HG02870 (cell line): ENCODE measurements around the gene KLHL29.
"Not testable (repeated sequence)": the region's sequence is repeated elsewhere in the genome, so short reads cannot be mapped to it uniquely, and the experiment has no call there.

Experiments
- ATAC-seq: cut with Tn5 transposase; IDR thresholded peaks from one replicate; pipeline ENCODE4 v1.9.1; 2021; ENCODE audit warnings: mild to moderate bottlenecking, moderate library complexity; ENCODE audit not compliant: unreplicated experiment

The KLHL29 gene

DNA sequence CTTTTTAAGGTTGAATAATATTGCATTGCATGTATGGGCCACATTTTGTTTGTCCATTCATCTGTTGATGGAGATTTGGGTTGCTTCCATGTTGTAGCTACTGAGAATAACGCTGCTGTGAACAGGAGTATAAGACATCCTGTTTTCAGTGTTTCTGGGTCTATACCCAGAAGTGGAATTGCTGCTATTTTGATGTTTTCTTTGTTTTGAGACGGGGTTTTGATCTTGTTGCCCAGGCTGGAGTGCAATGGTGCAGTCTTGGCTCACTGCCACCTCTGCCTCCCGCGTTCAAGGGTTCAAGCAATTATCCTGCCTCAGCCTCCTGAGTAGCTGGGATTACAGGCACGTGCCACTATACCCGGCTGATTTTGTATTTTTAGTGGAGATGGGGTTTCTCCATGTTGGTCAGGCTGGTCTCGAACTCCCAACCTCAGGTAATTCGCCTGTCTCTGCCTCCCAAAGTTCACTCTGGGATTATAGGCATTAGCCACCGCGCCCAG is 6.3 kb downstream of the KLHL29 start:
- not testable (repeated sequence) for ATAC-seq

DNA sequence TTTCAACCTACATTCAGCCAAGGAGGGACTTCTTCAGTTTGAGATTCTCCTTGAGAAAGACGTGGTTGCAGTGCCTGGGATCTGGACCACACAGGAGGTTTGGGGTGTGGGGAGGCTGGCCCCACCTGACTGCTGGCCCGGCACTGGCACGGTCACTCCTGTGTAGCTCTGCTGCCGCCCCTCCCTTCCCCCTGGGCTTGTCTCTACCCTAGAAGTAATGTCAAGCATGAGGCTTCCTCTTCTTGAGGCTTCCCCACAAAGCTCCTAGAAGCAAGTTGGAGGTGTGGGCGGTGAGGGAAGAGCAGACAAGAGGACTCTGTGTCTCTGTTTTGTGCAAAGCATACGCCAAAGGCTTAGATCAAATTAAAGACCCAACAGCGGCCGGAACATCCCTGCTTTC is 8.7 kb downstream of the KLHL29 start:
- ATAC-seq: no peak

DNA sequence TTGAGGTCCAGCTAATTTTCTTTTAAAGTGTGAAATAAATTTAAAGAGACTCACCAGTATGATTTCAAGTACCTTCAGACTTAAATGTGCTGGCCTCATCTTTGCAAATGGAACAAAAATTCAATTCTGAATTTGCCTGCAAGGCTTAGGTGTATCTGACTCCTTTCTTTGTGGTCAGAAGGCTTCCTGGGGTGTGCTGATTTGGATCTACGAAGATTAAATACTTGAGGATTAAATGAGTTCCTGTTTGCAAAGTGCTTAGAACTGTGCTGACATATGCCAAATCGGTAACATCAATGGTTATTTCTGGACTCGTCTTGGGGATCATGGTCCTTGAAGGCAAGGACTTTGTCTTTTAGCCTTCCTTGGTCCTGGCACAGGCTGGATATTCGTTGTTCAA is 9.7 kb downstream of the KLHL29 start:
- no peak for ATAC-seq

DNA sequence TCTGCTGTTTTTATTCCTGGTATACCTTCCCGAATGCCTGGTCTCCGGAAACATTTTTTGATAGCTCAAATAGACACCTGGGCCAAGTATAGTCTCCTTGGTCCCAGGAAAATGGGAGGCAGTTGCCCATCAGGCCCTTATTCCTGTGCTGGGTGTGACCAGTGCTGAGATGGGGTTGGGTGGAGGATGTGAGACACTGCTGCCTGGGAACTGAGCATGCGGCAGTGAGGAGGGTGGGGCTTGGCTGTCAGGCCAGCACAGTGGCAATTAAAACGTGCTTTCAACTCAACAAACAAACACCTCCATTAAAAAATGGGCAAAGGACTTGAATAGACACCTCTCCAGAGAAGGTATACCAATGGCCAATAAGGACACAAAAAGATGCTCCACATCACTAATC is 12.5 kb downstream of the KLHL29 start:
- ATAC-seq: no peak

DNA sequence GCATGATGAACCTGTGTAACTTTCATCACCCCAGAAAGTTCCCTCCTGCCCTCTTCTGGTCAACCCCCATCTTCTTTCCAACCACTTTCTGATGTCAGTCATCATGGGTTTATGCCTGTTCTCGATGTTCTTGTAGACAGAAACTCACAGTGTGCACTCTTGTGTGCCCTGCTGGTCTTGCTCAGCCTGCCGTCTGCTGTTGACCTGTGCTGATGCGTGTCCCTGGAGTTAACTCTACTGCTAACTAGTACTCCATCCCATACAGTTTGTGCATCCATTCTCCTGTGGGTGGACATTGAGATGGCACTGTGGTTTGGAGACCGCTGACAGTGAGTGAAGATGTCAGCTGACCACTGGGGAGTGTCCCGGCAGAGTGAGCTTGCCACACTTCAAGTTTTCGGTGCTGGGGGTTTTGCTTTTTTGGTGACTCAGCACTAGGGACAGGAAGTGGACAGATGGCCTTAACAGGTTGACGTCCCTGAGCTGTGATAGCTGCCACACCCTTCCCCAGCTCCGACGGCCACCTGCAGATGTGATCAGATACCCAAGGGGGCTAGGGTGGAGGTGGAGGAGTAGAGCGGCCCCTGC is 14.8 kb downstream of the KLHL29 start:
- peak; percentile 82 for ATAC-seq

DNA sequence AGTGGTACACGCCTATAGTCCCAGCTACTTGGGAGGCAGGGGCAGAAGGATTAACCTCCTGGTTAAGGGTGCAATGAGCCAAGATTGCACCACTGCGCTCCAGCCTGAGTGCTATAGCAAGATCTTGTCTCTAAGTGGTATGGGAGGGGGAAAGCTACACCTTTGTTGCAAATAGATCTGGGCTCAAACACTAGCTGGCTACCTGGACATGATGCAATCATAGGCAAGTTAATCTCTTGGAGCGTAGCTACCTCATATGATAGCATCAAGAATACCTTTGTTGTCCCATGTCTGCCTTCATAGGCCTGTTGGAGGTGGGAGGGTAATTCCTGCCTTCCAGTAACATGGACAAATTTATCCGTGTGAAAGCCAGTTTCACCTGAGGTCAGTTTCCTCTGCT is 15.7 kb downstream of the KLHL29 start:
- no peak for ATAC-seq

DNA sequence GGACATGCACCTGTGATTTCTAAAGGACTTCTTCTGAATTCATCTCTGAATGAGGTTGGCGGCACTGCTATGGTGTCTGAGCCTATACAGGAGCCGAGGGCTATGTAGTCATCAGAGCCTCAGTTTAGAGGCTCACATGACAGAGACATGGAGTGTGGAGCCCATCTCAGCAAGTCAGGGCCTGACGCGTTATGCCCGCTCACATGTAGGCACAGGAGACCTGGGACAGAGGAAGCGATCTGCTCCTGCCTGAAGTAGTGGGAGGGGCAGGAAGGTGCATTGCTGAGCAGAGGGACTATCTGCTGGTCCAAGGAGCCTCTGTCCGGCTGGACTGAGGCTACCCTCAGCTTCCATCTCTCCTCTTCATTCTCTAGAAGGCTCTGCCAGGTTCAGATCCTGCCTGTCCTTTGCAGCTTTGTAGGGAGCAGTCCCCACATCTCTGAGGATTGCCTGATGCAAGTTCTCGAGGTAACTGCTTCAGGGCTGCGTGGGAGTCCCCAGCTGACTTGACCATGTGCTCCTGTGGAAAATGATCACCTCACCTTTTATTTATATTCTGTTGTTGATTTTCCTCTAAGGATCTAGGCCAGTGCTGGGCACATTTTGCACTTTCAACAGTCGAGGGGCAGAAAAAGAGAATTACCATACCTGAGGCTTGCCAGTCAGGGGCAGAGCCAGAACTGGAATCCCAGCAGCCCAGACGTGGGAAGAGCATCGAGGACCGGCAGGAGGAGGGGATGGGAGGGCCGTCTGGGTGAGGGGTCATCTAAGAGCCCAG is 16.6 kb downstream of the KLHL29 start:
- ATAC-seq: no peak

DNA sequence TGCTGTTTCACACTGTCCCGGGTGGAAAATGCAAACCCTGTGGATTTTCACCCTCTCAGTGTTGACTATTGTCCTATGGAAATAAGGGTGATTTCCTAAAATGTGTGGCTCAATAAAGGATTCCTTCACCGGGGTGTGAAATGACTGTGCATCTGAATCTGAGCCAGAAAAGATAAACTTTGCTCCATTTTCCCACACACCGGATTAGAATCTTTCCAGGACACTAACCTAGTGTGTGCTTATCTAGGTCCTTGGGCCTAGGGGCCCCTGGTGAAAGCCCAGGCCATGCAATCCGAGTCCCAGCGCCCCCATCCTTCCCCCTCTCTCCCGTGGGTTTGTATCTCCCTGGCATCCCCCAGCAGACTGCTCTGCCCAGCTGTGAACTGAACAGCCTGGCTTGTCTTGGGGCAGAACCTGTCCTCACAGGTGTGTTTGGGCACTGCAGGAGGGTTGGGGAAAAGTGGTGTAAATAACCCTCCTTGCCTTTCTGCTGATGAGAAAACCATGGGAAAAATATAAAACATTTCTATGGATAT is 17.3 kb downstream of the KLHL29 start:
- ATAC-seq: no peak

DNA sequence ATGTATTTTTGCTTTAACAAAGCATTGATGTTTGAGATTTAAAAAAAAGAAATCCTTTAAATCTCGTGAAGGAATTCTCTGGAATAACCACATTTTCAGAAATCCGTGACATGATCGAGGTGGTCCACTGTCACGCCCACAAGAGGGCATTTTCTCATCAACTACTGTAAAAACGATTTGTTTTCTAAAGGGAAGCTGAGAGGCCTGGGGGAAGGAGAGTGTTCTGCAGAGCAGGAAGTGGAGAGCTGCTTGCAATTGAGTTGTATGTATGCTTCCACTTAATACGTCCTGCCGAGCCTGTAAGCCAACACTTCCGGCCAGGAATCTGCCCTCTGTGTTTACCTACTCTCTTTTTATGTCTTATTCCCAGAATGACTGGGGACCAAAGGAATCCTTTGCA is 19.4 kb downstream of the KLHL29 start:
- peak; percentile 41 for ATAC-seq

DNA sequence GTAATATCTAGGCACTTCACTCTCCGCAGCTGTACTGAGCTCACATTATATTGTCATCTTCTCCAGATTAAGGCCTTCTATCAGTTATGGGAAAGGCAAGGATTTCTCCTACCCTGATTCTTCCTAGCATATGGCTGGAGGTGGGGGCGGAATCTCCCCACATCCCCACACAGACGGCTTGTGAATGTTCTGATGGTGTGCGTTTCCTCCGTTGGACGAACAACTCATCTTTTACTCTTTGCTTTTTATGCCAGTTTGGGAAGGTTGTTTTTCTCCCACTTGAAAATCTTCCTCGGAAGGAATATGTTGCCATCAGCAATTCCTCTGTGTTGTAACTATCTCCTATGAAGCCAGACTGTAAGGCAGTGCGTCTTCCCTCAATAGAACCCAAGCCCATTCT is 24.3 kb downstream of the KLHL29 start:
- no peak for ATAC-seq

DNA sequence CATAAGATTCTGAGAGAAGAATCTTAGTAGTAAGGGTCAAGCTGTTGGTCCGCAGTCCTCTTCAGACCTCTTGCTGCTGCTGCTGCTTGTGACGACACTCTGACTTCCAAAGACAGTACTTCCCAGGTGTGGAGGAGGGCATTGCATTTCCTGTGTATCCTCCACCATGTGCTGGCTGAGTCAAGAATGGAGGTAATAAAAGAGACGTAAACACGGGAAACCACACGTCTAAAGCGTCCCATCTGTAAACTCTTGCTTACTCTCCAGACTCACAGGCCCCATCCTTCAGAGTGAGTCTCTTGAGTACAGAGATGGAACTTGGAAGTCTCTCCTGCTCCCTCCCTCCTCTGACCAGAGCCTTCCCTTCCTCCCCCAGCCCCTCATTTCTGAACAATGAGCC is 25.6 kb downstream of the KLHL29 start:
- ATAC-seq: no peak

DNA sequence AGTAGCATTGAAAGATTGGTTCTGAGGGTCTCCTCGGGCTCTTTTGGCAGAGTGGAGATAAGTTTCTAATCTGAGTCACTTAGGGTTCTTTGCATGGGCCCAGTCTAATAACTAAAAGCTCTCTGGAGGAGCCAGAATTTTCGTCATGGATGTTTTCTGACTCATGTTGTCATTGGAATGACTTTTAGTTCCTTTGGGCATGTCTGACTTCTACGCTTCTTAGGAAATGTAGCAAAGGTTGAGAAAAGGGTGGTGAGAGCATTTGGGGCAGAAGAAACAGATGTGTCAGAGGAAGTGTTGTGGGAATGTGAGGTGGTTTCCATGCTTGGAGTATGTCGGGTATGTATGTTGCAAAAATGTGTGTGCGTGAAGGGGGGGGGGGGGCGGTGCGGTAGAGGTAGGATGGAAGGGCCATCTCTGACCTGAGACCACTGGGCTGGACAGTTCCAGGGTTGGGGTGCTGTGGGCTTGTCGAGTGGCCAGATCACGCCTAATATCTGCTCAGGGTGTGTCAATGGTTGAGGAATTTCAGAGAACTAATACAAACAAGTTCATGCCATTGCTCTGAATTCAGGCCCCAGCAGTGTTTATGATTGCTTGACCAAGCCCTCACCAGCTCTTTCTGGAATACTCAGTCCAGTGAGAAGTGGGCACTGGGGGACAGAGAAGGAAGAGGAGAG is 26.9 kb downstream of the KLHL29 start:
- no peak for ATAC-seq

DNA sequence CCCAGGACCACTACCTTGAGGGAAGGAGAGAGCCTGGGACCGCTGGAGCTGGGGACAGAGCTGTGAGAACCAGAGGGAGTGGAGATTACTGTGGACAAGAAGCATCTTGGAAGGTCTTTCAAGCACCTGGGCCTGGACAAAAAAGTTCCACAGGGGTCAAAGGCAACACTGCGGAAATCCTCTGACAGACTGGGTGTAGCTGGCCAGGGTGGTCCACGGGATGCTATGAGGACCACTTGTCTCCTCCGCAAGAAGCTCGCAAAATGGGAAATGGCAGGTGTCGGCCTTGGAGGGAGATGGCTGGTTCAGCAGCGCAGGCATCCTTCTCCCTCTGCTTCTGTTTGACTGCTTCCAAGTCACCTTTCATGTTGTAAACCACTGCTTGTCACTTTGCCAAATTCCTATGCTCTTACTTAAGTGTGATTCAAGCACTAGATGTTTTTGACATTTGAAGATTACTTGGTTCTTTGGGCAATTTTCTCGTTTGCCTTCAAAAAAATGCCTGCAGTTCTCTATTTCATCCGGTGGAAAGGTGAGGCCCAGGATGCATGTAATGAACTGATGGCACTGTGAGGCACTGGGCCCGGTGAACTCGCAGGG is 27.7 kb downstream of the KLHL29 start:
- no peak for ATAC-seq

DNA sequence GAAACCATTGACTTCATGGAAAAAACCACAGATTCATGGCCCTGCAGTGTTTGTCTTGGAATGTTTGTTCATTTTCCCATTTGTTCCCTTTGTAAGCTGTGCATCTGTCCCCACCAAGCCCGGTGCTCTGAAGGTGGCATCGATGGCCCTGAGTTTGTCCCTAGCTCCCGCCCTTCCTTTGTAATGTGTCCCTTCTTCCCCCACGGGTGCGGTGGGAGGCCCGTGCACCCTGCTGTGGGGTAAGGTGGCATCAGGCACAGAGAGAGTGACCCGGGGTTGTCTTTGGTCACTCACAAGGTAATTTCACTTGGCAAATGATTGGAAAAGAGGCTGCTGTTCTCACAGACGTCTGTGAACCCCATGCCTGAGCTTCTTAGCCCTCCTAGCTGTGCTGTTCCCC is 28.7 kb downstream of the KLHL29 start:
- ATAC-seq: no peak

DNA sequence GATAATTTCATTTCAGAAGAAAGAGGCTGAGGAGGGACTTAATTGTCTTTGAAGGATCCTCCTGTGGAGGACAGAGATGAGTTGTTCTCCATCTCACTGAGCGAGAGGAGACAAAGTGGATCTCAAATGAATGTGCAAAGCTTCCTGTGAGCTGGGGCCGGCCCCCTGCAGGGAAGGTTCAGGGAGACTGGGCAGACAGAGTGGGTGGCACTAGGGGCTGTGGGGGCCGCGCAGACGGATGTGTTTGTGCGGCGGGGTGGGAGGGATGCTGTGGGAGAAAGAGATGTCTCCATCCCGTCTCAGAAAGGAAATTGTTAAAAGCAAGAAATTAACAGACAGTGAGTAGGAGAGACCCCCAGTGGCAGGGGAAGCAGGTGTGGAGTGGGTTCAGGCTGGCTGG is 29.1 kb downstream of the KLHL29 start:
- ATAC-seq: no peak

DNA sequence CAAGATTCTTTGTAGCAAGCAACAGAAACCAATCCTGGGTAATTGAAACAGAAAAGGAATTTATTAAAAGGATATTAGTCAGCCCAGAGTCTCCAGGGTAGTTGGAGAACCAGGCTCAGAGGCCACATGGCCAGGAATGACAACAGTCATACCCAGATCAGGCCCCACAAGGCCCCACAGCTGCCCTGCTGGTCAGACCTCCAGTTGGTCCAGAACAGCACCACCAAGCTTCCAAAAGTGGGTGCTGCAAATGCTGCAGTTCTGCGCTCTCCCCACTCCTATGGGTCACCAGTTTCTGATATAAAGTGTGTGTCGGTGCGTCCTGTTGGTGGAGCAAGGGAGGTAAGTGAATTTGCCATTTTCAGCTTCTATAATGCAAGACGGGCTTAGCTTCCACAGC is 29.9 kb downstream of the KLHL29 start:
- ATAC-seq: no peak

DNA sequence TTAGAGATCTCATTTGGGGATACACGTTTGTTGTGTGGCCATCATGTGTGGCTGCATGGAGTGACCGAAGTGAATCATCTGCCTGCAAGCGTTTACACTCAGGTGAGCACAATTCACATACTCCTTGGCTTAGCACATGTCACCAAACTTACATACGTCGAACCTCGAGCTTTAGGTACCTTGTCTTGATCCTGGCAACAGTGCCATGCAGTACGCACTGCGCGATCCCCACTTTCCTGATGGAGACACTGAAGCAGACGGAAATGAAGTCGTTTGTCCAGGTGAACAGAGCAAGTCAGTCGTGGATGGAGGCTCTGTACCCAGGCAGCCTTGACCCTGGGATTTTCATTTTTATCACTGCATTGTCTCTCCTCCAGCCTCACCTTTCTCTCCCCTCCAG is 32.3 kb downstream of the KLHL29 start:
- no peak for ATAC-seq

DNA sequence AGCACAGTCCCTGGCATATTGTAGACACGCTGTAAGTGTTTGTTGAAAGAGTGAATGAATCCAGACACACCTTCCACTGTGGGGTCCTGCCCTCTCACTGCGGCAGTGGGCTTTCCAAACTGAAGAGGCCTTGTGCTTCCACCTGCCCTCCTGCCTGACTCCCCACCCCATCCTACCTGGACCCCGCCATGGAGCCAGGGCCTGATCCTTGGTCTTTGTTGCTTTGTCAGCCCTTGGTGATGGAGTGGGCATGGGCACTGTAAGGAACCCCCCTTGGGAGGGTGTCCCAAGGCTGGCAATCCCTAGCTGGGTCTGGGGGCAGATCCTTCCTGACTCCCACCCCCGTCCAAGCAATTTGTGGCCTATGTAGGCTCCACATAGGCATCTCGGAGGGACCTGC is 33.1 kb downstream of the KLHL29 start:
- ATAC-seq: no peak

DNA sequence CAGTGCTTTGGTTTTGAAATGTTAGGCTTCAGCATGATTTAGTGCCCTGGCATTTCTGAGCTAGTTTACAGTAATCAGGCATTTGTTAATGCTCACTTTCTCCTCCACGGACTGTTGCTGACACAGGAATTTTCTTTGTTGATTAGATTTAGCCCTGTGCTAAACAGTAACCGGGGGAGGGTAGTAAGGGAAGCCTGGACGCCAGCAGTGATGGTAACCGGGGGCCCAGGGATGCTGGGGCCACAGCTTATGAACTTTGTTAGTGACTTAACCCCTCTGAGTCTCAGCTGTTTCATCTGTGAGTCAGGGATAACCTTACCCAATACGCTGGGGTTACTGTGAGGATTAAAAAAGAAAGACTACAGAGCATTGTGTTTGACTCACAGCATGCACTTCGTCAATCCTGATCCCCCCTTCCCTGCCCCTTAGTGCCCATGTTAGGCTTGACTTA is 33.5 kb downstream of the KLHL29 start:
- no peak for ATAC-seq

DNA sequence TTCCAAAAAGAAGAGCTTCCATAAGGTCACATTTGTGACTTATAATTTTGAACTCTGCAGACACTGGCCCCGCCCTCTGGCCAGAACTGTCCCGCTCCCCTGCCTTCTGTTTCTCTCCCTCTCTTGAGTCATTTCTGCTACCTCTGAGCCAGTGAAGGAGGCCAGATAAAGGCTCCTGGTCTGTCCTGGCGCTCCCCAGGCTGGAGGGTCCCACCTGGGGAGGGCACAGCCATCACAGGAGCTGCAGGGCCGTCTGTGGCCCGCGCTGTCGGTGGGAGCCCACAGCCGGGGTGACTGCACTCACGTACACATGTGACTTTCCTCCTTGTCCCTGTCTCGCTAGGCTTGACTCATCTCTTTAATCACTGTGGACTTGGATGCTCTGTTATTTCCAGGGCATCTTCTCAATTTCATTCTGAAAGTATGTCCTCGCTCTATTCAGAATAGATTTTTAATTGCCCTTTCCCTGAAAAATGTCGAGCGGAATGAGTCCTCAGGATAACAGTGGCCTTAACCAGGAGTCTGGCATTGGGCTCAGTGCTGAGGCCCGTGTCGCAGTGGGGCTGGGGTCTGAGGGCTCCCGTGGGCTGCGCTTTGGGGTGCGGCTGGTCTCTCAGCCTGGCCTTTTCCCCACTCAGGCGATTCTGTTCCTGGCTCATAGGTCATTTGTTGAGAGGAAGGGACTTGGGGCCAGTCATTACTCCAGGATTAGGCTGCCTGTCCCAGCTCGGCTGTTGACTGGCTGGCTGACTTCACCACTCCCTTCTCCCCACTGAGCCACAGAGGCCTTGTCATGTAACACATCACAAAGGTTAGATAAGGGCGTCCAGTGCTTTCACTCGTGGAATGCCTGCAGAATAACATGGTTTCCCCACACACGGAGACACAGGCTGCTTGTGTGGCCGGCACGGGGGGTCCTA is 34.5 kb downstream of the KLHL29 start:
- ATAC-seq: no peak
